Esophagus squamous epithelium (tissue), 4 donors: Measurements from ENCODE around the gene LINGO3.

Experiments used
- POLR2A ChIP-seq, 4 donors: fragments of 450-650 bp; IDR thresholded peaks; one replicate each; pipeline ENCODE4 v1.6.1; 2017; ENCODE audit warnings: antibody characterized with exemption in 4 of 4, mild to moderate bottlenecking in 4 of 4, moderate library complexity in 3 of 4
- TF ChIP-seq, protein P1 (sequence below), 6 experiments: fragments of 450-650 bp in 4 of 6; fragments of 200-600 bp in 2 of 6; sonication (generic) in 2 of 6; IDR thresholded peaks; one replicate each; pipeline ENCODE4 v1.5.1; 2016 to 2019; ENCODE audit warnings: antibody characterized with exemption in 6 of 6, mild to moderate bottlenecking in 4 of 6, moderate library complexity in 4 of 6

- TF ChIP-seq, protein P1, sequence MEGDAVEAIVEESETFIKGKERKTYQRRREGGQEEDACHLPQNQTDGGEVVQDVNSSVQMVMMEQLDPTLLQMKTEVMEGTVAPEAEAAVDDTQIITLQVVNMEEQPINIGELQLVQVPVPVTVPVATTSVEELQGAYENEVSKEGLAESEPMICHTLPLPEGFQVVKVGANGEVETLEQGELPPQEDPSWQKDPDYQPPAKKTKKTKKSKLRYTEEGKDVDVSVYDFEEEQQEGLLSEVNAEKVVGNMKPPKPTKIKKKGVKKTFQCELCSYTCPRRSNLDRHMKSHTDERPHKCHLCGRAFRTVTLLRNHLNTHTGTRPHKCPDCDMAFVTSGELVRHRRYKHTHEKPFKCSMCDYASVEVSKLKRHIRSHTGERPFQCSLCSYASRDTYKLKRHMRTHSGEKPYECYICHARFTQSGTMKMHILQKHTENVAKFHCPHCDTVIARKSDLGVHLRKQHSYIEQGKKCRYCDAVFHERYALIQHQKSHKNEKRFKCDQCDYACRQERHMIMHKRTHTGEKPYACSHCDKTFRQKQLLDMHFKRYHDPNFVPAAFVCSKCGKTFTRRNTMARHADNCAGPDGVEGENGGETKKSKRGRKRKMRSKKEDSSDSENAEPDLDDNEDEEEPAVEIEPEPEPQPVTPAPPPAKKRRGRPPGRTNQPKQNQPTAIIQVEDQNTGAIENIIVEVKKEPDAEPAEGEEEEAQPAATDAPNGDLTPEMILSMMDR (IDR thresholded peaks at IDR 0.05) = no peak
- TF ChIP-seq POLR2A (IDR thresholded peaks at IDR 0.05) = no peak
Observed at GRCh38 chr19:2268480-2268830, 39.5 kb downstream of the LINGO3 start.
